ENCODE measurements around the gene ATXN7L3B.
A peak's percentile ranks its signal among the peaks of the same experiment; 100 is the strongest.
"Not testable (repeated sequence)": the region's sequence is repeated elsewhere in the genome, so short reads cannot be mapped to it uniquely, and the experiment has no call there.

ATXN7L3B gene, protein sequence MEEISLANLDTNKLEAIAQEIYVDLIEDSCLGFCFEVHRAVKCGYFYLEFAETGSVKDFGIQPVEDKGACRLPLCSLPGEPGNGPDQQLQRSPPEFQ
- total RNA-seq = 128 to 220 (median 185) reads per million in 3 experiments

DNA sequence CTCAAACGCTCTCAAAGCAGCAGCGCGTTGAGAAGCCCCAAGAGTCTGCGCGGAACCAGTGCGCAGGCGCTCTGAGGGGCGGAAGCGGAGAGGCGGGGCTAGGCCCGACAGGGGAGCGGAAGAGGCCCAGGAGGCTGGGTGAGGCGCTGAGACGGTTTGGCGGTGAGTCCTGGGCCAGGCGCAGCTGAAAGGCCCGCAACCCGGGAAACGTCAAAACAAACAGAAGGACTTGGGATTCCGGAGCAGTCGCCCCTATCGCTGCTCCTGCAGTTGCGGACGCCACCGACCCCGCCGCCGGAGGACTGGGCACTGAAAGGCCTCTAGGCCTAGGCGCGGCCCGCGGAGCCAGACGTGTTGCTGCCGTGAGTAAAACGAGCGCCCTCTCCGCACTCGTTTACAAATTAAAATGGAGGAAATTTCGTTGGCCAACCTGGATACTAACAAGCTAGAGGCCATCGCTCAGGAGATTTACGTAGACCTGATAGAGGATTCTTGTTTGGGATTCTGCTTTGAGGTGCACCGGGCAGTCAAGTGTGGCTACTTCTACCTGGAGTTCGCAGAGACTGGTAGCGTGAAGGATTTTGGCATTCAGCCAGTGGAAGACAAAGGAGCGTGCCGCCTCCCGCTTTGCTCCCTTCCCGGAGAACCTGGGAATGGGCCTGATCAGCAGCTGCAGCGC lies at the start of gene ATXN7L3B:
ATXN7L3B (plus strand) TSS at position 129 of the 679 bp plus-strand sequence; CDS start at position 407, 278 bp downstream.
- peak; percentile 96 for DNase-seq

DNA sequence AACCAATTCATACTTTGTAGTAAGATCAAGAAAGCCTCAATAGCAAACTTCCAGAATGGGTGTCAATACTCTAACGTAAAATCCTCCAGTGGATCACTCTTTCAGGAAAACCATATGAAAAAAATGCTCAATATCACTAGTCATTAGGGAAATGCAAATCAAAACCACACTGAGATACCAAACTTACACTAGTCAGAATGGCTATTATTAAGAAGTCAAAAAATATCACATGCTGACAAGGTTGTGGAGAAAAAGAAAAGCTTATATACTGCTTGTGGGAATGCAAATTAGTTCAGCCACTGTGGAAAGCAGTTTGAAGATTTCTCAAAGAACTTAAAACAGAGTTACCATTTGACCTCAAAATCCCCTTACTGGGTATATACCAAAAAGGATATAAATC lies 49.5 kb upstream of the ATXN7L3B start:
- no peak for DNase-seq

DNA sequence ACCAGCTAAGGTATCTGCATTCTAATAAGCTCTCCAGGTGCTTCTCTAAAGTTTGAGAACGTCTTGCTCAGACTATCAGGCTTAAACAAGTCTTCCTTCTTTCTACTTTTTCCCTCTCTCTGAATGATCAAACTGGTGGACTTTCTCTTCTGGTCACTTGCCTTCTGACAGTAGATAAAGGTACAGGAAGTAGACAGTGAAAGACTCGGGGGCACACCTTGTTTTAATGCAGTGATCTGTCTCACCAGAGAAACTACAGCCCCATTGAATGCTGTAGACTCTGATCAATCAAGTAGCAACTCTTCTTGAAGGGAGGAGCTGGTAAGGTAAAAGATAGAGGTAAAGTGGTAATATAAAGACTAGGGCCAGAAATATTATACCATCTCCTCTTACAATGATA lies 48.1 kb upstream of the ATXN7L3B start:
- no peak for DNase-seq

DNA sequence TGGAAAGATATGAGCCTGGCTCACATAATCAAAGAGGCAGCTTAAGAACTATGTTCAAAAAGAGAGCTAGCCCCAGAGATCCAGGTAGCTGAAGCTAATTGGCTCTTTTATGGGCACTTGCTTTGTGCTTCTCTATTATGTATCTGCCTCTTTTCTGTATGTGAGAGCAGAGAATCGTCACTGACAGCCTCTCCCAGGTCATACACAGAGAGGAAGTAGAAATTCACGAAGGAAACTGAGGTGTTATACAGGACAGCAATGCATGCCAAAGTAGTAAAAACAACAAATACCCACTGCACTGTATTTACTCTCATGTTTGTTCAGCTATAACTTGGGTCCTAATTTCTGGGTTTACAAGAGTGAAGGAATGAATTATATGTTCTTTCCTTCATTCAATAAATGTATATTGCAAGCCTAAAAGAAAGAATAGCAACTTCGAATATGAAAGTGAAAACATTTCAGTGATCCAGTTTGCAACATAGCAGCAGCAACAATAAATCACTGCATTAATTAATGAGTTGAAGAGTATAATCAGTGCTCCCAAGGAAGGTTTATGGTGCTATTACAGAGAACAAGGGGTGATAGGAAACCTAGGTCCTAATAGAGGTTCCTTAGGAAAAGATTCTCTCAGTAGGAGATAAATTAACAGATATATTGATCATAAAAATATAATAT lies 47.1 kb upstream of the ATXN7L3B start:
- DNase-seq = no peak

DNA sequence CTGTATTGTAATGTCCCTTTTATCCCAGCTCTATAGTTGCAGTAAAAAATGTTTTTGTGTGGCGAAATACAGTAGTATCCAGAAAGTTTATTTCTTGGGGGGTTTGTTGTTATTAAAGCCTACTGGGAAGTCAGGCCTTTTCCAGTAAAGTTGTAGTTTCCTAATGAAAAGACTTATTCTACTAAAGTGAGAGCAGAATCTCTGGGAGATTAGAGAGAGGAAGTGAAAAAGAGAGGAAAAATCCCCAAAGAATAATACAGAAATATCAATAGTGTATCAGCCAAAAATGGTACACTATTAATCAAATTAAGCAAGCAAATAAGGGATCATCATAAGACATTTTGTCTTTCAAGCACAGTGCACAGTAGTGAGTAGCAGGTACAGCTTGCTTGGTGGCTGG lies 46.3 kb upstream of the ATXN7L3B start:
- no peak for DNase-seq

DNA sequence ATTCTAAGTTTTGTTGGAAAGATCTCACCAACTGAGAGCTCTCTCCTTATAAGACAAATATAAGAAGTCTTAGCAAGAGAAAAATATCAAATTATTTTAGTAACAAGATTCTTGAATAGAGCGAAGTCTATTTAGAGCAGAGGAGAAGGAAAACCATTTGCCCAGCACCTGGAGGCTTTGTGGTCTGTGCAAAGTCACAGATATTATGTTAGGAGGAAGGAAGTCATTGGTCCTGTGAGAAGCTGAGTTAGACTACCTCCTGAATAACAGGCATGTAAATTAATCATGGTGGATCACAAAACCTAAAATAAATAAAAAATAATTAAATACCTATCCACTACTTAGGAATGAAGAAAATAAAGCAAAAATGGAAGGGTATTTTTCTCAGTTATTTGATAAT lies 38.4 kb upstream of the ATXN7L3B start:
- no peak for DNase-seq

DNA sequence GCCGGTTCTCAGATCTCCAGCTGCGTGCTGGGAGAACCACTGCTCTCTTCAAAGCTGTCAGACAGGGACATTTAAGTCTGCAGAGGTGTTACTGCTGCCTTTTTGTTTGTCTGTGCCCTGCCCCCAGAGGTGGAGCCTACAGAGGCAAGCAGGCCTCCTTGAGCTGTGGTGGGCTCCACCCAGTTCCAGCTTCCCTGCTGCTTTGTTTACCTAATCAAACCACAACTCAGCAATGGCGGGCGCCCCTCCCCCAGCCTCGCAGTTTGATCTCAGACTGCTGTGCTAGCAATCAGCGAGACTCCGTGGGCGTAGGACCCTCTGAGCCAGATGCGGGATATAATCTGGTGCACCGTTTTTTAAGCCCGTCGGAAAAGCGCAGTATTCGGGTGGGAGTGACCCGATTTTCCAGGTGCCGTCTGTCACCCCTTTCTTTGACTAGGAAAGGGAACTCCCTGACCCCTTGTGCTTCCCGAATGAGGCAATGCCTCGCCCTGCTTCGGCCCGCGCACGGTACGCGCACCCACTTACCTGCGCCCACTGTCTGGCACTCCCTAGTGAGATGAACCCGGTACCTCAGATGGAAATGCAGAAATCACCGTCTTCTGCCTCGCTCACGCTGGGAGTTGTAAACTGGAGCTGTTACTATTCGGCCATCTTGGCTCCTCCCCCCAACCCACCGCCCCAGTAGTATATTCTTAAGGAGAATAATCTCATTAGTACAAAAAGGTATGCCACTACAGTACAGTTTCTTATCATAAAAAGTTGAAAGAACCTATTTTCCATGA lies 28.6 kb upstream of the ATXN7L3B start:
- not testable (repeated sequence) for DNase-seq

DNA sequence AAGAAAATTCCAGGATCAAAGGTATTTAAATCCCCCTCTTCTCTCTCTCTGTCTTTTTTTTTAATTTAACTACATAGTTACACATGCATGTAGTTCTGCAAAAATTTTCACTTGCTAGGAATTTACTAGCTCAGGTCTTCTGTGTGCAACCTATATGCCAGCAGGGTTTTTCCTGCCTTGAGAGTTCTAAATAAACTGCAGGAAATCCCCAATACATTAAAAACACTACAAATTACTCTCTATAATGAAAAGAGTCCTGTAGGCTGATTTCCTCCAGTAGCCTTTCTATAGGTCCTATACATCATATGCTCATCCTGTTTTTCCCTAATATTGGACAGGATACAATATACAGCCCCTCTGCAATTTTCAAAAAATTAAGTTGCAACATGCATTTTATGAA lies 27.7 kb upstream of the ATXN7L3B start:
- DNase-seq = no peak

DNA sequence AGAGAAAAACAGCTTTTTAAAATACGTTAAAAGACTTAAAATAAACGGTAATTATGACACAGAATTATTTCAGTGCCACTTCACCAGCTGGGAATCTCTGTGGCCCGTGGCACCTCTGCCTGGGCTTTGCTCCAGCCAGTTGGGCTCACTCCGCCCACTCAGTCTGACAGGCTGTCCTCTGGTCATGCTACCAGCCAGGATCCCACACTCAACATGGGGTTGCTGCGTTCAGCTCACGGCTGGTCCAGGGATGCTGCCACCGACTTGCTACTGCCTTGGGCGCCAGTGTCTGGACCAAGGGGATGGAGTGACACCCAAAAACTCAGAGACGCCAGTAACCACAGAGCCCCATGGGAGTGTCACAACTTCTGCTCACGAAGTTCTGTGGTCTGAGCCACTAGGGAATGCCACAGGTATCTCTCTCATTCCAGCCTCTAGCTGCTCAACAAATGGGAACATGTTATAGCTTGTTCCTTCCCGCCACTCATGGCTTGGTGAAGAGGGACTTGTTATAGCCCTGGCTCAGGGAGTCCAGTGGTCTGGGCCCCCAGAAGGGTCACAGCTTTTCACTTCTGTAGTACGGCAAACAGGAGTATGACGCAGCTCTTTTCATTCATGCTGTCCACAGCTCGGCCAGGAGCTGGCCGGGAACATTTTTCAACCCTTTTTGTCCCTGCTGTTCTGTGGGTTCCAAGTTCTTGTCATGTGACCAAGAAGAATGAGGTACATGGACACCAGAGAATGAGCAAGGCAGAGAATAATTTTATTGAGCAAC lies 23.4 kb upstream of the ATXN7L3B start:
- no peak for DNase-seq

DNA sequence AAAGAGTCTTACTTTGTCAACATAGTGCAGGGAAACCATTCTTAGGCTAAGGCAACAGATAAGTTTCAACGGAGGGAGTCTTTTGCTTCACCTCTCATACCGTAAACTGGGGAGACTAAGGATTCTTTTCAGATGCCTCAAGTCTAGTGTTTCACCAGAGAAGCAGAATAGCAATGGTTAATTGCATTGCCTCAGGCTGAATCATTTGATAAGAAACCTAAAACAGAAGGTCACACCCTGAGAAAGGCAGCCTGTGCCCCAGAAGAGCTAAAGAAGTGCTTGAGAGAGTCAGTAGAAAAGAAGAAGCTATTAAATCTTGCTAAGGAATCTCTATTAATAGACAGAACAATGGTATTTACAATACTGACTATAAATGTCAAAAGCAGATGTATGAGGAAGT lies 21.8 kb upstream of the ATXN7L3B start:
- no peak for DNase-seq

DNA sequence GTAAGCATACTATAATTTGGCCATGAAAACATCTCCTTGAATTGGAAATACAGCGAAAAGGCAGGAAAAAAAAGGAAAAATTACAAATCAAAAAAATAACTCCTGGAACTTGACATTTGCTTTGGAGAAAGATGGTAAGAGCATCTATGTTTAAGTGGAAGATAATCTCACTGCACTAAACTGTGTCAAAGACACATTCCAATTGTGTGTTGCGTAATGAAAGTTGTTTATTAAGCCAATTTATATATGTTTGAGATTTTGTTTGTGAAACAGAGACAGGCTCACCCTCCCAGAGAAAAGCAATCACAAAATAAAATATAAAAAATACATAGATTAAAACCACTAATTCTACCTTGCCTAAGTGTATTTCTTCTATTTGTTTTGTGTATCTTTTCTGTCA lies 11.1 kb upstream of the ATXN7L3B start:
- no peak for DNase-seq

DNA sequence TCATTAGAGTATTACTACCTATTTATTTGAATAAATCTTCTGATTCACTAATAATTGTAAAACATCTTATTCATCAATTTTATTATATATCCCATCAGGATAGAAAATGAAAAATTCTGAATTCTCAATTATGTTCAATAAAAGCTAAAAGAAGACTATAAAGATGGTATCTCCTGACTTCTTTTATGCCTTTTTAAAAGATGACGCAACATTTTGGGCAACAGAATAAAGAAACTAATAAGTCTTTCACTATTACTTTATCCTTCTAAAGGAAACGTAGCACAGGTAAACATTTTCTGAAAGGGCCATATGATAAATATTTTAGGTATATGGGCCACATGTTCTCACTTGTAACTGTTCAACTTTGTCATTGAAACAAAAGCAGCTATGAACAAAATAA lies 10.1 kb upstream of the ATXN7L3B start:
- DNase-seq = no peak

DNA sequence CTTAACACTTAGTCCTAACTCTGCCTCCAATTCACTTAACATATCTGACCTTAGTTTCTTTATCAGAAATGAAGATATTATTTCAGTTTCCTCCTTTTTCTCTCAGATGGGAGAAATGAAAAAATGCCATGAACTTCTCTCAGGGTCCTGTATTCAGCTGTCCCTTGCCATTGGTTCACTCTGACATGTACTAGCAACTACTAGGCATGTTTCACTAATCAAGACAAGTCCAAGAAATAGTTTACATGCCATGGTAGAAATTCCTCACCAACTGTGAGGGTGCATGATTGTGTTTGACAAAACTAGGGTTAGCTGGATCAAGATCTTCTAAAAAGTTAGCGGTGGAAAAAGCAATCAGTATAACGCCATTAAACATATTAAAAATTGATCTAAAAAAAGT lies 7.0 kb upstream of the ATXN7L3B start:
- no peak for DNase-seq

DNA sequence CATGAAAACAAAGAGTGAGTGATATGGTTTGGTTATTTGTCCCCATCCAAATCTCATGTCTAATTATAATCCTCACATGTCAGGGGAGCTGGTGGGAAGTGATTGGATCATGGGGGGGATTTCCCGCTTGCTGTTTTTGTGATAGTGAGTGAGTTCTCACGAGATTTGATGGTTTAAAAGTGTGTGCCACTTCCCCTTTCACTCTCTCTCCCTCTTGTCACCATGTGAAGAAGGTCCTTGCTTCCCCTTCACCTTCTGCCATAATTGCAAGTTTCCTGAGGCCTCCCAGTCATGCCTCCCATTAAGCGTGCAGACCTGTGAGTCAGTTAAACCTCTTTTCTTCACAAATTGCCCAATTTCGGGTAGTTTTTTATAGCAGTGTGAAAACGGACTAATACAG lies 2.1 kb upstream of the ATXN7L3B start:
- no peak for DNase-seq

DNA sequence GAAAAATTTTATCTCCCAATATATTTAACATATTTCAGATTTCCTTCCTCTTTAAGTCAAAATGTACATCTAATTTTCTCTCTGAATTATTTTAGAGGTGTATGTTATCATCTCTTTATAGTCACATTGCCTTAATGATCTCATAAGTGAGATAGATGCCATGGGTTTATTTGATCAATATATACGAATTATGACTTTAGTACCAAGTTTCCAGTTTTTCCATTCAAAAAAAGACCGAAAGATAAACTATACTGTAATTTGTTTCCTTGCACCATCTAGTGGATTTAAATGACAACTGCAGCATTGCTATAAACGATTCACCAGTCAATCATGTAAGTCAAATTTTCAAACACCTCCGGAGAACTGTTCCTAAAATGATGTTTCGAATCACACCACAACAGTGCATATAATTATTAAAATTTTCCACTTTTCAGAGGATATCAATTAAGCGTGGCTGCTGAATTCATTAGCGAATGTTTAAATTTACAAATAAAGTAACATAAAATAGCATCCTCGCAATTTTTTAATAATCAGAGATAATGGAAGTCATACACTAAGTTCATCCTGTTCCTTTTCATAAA lies 419 bp upstream of the ATXN7L3B start:
- DNase-seq = no peak

DNA sequence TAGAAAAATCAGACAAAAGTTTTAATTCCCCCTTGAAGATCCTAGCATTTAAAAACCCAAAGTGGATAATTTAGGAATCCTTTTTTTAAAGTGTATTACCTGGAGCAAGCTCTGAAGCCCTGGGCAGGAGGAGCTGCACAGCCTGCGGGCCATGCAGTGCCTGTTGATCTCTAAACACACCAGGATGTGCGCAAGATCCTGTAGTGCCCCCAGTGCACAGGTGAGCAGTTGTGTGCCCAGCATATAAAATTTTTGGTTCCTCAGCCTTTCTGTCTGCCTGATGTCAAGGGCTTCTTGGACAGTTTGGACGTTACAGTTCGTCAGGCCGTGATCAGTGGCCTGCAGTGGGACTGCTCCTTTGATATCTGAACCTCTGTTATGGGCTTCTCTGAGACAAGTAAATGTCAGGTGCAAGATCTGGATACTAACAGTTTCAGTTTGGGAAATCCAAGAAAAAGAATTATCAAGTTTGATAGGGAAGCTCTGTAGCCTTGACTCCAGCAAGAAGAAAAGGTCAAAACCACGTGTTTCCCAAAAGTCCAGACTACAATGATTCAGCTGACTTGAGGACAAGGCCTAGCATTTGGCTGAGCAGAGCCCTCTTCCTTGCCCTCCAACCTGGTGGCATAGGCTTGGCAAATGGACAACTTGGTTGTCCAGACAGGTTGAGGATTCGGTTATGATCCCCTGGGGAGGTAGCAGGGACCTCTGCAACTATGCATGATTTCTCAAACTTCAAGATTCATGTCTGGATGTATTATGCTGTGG lies 1.0 kb downstream of the ATXN7L3B start:
- peak; percentile 49 for DNase-seq

DNA sequence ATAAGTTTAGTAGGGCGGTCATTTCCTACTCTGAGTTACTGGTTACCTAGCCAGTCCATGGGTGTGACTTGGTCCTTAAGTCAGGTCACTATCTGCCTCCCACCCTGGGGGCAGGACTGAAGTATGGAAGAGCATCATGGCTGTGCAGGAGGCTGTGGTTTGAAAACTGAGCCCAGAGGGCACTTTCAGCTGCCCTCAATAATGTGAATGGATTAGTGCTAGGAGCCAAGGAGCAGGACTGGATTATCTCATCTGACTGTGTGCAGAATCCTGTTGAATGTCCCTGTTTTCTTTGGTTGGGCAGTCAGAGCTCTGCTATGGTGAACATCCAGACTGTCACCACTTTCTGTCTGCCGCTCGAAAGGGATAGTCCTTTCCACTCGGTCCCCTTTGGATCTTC lies 1.6 kb downstream of the ATXN7L3B start:
- no peak for DNase-seq

DNA sequence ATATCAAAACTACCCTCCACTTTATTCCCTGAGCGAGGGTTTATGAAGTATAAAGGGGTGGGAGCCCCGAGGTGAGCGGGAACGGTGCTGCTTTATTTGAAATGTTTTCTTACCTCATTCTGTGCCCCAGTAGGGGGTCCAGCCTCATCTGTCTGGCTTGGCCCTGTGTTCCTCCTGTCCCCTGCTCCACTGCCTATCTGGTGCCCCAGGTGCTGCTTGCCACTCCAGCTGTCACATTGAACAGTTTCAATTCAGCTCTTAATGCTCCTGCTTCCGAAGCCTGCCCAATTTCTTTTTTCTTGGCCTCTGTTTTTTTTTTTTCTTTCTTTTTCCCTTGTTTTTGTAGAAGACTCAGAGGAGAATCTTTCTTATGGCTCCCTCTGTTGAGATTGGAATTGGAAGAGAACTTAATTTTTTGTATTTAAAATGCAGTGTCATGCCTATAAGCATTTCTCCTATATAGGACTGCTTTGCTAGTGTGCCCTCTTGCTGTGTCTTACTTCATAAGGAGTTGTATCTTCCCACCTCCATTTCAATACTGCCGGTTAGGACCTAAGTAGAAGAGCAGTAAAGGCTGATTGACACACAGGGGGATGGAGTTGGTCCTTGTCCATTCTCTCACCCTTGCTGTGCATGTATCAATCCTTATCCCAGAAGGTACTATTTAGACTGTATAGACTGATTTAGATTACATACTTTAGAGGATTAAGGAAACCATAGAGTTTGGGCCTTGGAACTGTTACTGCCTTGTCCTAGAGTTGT lies 2.3 kb downstream of the ATXN7L3B start:
- no peak for DNase-seq

DNA sequence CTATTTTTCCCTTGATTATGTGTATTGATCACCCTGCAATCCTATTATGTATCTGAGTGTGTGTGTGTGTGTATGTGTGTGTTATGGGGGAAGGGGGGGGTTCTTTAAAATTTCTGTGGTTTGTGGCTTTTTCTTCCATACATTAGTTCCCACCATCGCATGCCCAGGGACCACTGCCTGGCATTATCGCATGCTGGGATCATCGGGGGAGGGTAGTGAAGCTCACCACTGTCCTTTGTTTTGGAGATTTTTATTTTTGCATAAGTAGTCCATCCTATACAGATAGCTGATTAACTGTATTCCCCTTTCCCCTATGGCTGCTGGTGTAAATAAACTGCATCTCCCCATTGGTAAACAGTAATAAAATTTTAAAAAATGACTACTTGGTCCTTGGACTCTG lies 3.4 kb downstream of the ATXN7L3B start:
- DNase-seq = no peak

DNA sequence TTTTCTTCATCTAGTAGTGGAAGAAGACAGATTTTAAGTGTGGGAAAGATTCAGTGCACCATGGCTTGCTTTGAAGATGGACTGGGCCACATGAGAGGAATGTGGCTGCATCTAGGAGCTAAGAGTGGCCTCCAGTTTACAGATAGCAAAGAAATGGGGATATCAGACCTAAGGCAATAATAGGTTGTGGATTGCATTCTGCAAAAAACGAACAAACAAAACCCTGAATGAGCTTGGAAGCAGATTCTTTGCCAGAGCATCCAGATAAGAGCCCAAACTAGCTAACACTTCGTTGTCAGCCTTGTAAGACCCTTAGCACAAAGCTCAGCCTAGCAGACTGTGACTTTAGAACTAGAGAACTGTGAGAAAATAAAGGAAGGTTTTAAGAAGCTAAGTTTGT lies 9.6 kb downstream of the ATXN7L3B start:
- DNase-seq = no peak

DNA sequence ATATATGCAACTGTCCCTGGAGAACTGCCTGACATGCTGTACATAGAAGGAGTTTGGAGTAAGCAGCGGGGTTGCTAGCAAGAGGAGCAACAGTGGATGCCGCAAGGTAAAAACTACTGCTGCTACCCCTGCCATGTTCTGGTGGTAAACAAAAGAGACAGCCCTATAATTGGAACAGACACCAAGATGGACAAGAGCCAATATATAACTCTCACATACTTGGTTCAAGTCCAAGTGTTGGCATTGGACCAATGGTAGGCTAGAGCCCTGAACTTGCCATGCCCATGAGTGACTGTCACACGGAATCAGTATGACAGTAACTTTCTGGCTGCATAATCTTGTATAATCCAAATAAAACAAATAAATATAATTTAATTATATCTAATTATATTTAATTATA lies 13.7 kb downstream of the ATXN7L3B start:
- DNase-seq = no peak

Data from central memory CD4-positive, alpha-beta T cell (primary cell).